OCI-LY7 (cell line): ENCODE data around the gene PFKFB3. TPM values are rescaled to one million over a fixed set of nuclear protein-coding genes. Genes with fewer than 3 reads are reported as not detected.

ENCODE experiments used
- BruUV-seq: library from RNA; stranded (reverse); fragments of 400-500 nt; replicated peaks from 2 replicates; lab custom pipeline; 2021; lab: Mats Ljungman, UMichigan
- CTCF ChIA-PET: fragments of 300-600 bp; sonication (Branson Sonifier 250); formaldehyde crosslinking; loops from one replicate; lab custom pipeline; 2022; ENCODE audit warnings: antibody characterized with exemption; ENCODE audit not compliant: unreplicated experiment; lab: Charles Lee
- POLR2A ChIA-PET: fragments of 300-600 bp; sonication (Branson Sonifier 250); formaldehyde crosslinking; loops from one replicate; lab custom pipeline; 2022; ENCODE audit warnings: antibody characterized with exemption; lab: Charles Lee
- DNase-seq: peaks from one replicate; pipeline ENCODE4 v3.0.0-alpha.2; 2015; ENCODE audit warnings: low spot score
- H2AFZ ChIP-seq: fragments of 200-600 bp; sonication (generic), shearing (Covaris generic); 2 replicates; pipeline ENCODE4 v1.6.1; 2014; ENCODE audit warnings: mild to moderate bottlenecking, antibody characterized with exemption, low read length, moderate library complexity
- H3K27ac ChIP-seq: fragments of 200-600 bp; sonication (generic); 2 replicates; pipeline ENCODE4 v1.5.1; 2014; ENCODE audit warnings: mixed run types, low read depth, mild to moderate bottlenecking, moderate library complexity, low read length, inconsistent platforms; ENCODE audit not compliant: poor library complexity, severe bottlenecking
- H3K36me3 ChIP-seq: fragments of 200-600 bp; sonication (generic); 2 replicates; pipeline ENCODE4 v1.6.1; 2014; ENCODE audit warnings: mild to moderate bottlenecking, antibody characterized with exemption, low read length, moderate library complexity, mixed read lengths; ENCODE audit not compliant: insufficient read depth
- H3K4me1 ChIP-seq: fragments of 200-600 bp; sonication (generic); 2 replicates; pipeline ENCODE4 v1.5.1; 2014; ENCODE audit warnings: mild to moderate bottlenecking, low read length; ENCODE audit not compliant: insufficient read depth, poor library complexity, severe bottlenecking
- H3K4me2 ChIP-seq: fragments of 200-600 bp; sonication (generic); 2 replicates; pipeline ENCODE4 v1.6.1; 2014; ENCODE audit warnings: mild to moderate bottlenecking, low read length
- H3K4me3 ChIP-seq: fragments of 200-600 bp; sonication (generic); 2 replicates; pipeline ENCODE4 v1.5.1; 2014; ENCODE audit warnings: mild to moderate bottlenecking, low read depth, low read length; ENCODE audit not compliant: poor library complexity, severe bottlenecking
- H3K79me2 ChIP-seq: fragments of 200-600 bp; sonication (generic); 2 replicates; pipeline ENCODE4 v1.6.1; 2016; ENCODE audit warnings: low read depth, mild to moderate bottlenecking, low read length, moderate library complexity, mixed read lengths; ENCODE audit not compliant: insufficient read depth
- H3K9me2 ChIP-seq: fragments of 200-600 bp; sonication (generic); 2 replicates; pipeline ENCODE4 v1.6.1; 2016; ENCODE audit warnings: mild to moderate bottlenecking, low read length, mixed read lengths; ENCODE audit not compliant: insufficient read depth
- H3K9me3 ChIP-seq: fragments of 200-600 bp; sonication (generic); 2 replicates; pipeline ENCODE4 v1.6.1; 2014; ENCODE audit warnings: mild to moderate bottlenecking, mixed run types, low read length, mixed read lengths
- H4K20me1 ChIP-seq: fragments of 200-600 bp; sonication (generic); 2 replicates; pipeline ENCODE4 v1.6.1; 2014; ENCODE audit warnings: mild to moderate bottlenecking, antibody characterized with exemption, low read length, moderate library complexity, mixed read lengths; ENCODE audit not compliant: insufficient read depth
- CTCF ChIP-seq: fragments of 200-600 bp; sonication (generic); conservative IDR thresholded peaks from 2 replicates; pipeline ENCODE4 v1.5.1; 2014; ENCODE audit warnings: mild to moderate bottlenecking, antibody characterized with exemption, low read length, moderate library complexity, mixed read lengths
- EZH2phosphoT487 ChIP-seq: fragments of 200-600 bp; sonication (generic); IDR thresholded peaks from 2 replicates; pipeline ENCODE4 v1.6.1; 2018; ENCODE audit warnings: low read depth, borderline replicate concordance, mild to moderate bottlenecking, mixed run types, antibody characterized with exemption, low read length, moderate library complexity, mixed read lengths
- intact Hi-C: fragments of 100-400 bp; cut with micrococcal nuclease; formaldehyde crosslinking; loops from one replicate; pipeline ENCODE4 v1.10.0; 2022; ENCODE audit not compliant: unreplicated experiment
- total RNA-seq, 2 experiments: library from RNA; depleted of rRNA in 1 of 2; stranded (reverse); fragments of >200 nt in 1 of 2; shearing (Covaris generic) in 1 of 2; gene quantifications; 2 replicates each; pipeline ENCODE4 v1.2.3, GENCODE V29; 2014 to 2022

Gene PFKFB3
- total RNA-seq, 2 experiments from 2014 or later = 33.7 to 50.7 TPM

DNA sequence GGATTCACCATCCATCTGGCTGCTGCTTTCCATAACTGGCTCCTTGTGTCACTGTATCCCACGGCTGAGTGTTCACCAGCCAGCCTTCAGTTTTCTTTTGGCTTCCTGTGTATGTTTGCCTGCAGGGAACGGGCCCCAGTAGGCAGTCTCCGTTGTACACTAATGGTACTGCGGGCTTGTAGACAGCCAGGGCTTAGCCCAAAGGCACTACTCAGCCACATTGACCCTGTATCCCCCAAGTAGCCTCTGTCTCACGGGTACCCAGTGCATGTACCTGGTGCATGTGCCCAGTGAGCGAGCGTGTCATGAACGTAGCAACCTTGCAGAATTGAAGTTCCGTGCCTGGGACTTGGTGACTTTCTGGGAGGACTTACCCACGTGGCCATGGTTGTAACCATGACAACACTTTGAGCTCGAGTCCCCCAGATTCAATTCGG lies 6.1 kb downstream of the PFKFB3 start:
- peaks cover 38% of the 10 kb centered on the region for H3K4me1 ChIP-seq
- H3K27ac ChIP-seq = peak overlapping the region; percentile 32
- H3K9me2 ChIP-seq = no peaks in the 10 kb centered on the region
- H3K79me2 ChIP-seq = peaks cover 80% of the 10 kb centered on the region
- no peak for TF ChIP-seq CTCF
- no peak for TF ChIP-seq EZH2phosphoT487
- peak; percentile 40 for DNase-seq
- peak overlapping the region; percentile 32 for H3K4me3 ChIP-seq
- no TSS peak for BruUV-seq
- intact Hi-C loops = no loop called here
- POLR2A ChIA-PET = no interaction called here
- peak overlapping the region; percentile 63 for H3K4me2 ChIP-seq
- H3K36me3 ChIP-seq = peaks cover 55% of the 10 kb centered on the region
- H2AFZ ChIP-seq = no peak overlapping the region
- H3K9me3 ChIP-seq = no peaks in the 10 kb centered on the region
- CTCF ChIA-PET = no interaction called here
- H4K20me1 ChIP-seq = peaks cover 30% of the 10 kb centered on the region

GRCh38 chr10:6211341-6211670 lies 8.6 kb downstream of the PFKFB3 start:
- no TSS peak for BruUV-seq
- Histone ChIP-seq H3K9me3 (no peaks in the 10 kb centered on the region), H4K20me1 (peaks cover 18% of the 10 kb centered on the region), H2AFZ (no peak overlapping the region), H3K9me2 (no peaks in the 10 kb centered on the region), H3K79me2 (peaks cover 59% of the 10 kb centered on the region), H3K4me2 (no peak overlapping the region), H3K36me3 (peaks cover 66% of the 10 kb centered on the region), H3K4me3 (no peak overlapping the region), H3K27ac (no peak overlapping the region), H3K4me1 (peaks cover 27% of the 10 kb centered on the region)
- no peak for TF ChIP-seq CTCF
- no peak for TF ChIP-seq EZH2phosphoT487
- DNase-seq = no peak
- ChIA-PET CTCF (no interaction called here), POLR2A (no interaction called here)
- intact Hi-C loops = no loop called here

GRCh38 chr10:6211671-6212635 lies 9.2 kb downstream of the PFKFB3 start:
- Histone ChIP-seq H3K4me1 (peaks cover 27% of the 10 kb centered on the region), H3K36me3 (peaks cover 72% of the 10 kb centered on the region), H2AFZ (no peak overlapping the region), H3K79me2 (peaks cover 59% of the 10 kb centered on the region), H3K9me3 (no peaks in the 10 kb centered on the region), H4K20me1 (peaks cover 18% of the 10 kb centered on the region), H3K9me2 (no peaks in the 10 kb centered on the region), H3K27ac (no peak overlapping the region), H3K4me2 (no peak overlapping the region), H3K4me3 (no peak overlapping the region)
- TF ChIP-seq CTCF (no peak), EZH2phosphoT487 (no peak)
- DNase-seq = no peak
- BruUV-seq = no TSS peak
- ChIA-PET POLR2A (no interaction called here), CTCF (no interaction called here)
- intact Hi-C loops = no loop called here
